Measurements from ENCODE around the gene DIS3L2.
A peak's percentile ranks its signal among the peaks of the same experiment; 100 is the strongest.
"Not testable (repeated sequence)": the region's sequence is repeated elsewhere in the genome, so short reads cannot be mapped to it uniquely, and the experiment has no call there.

DIS3L2 gene

GRCh38 chr2:232097260-232097659 is 135.7 kb downstream of the DIS3L2 start:
- Histone ChIP-seq H3K4me2 (no peak overlapping the region), H3K9me3 (peaks cover 55% of the 10 kb centered on the region), H3K36me3 (peaks cover 36% of the 10 kb centered on the region), H3K27ac (no peak overlapping the region), H3K9ac (no peak overlapping the region), H3K4me3 (no peak overlapping the region), H4K20me1 (no peaks in the 10 kb centered on the region), H3K4me1 (no peaks in the 10 kb centered on the region), H3K27me3 (no peaks in the 10 kb centered on the region)
- TF ChIP-seq Cebpa-rat (IDR thresholded peaks at IDR 0.05): no peak

GRCh38 chr2:232097758-232098157 is 136.2 kb downstream of the DIS3L2 start:
- no peak for TF ChIP-seq Cebpa-rat (IDR thresholded peaks at IDR 0.05)
- peaks cover 36% of the 10 kb centered on the region for H3K36me3 ChIP-seq
- peaks cover 55% of the 10 kb centered on the region for H3K9me3 ChIP-seq
- no peak overlapping the region for H3K27ac ChIP-seq
- no peaks in the 10 kb centered on the region for H3K4me1 ChIP-seq
- H3K4me3 ChIP-seq: no peak overlapping the region
- no peak overlapping the region for H3K9ac ChIP-seq
- H3K4me2 ChIP-seq: no peak overlapping the region
- H4K20me1 ChIP-seq: no peaks in the 10 kb centered on the region
- H3K27me3 ChIP-seq: no peaks in the 10 kb centered on the region

- Histone ChIP-seq H3K36me3 (peaks cover 15% of the 10 kb centered on the region), H3K4me2 (no peak overlapping the region), H3K9ac (no peak overlapping the region), H3K4me1 (no peaks in the 10 kb centered on the region), H3K27ac (no peak overlapping the region), H3K4me3 (no peak overlapping the region), H3K9me3 (peaks cover 23% of the 10 kb centered on the region), H4K20me1 (no peaks in the 10 kb centered on the region), H3K27me3 (no peaks in the 10 kb centered on the region)
- no peak for TF ChIP-seq Cebpa-rat (IDR thresholded peaks at IDR 0.05)
These were observed 140.9 kb downstream of the DIS3L2 start for GRCh38 chr2:232102380-232102779.

- H3K36me3 ChIP-seq: peaks cover 9% of the 10 kb centered on the region; the same call in 1 of the 2 replicates
These were observed 141.7 kb downstream of the DIS3L2 start for GRCh38 chr2:232103140-232103737.

GRCh38 chr2:232104076-232104646 is 142.6 kb downstream of the DIS3L2 start:
- peaks cover 9% of the 10 kb centered on the region; the same call in 1 of the 2 replicates for H3K36me3 ChIP-seq
- peaks cover 7% of the 10 kb centered on the region for H3K9me3 ChIP-seq
- TF ChIP-seq Cebpa-rat (IDR thresholded peaks at IDR 0.05): no peak
- no peak overlapping the region for H3K4me3 ChIP-seq
- no peak overlapping the region for H3K4me2 ChIP-seq
- no peak overlapping the region for H3K9ac ChIP-seq
- H4K20me1 ChIP-seq: no peaks in the 10 kb centered on the region
- no peaks in the 10 kb centered on the region for H3K27me3 ChIP-seq
- no peak overlapping the region for H3K27ac ChIP-seq
- H3K4me1 ChIP-seq: no peaks in the 10 kb centered on the region

More at GRCh38 chr2:232103140-232103737, 141.7 kb downstream of the DIS3L2 start:
- Histone ChIP-seq H3K27ac (no peak overlapping the region), H3K4me1 (no peaks in the 10 kb centered on the region), H4K20me1 (no peaks in the 10 kb centered on the region), H3K27me3 (no peaks in the 10 kb centered on the region), H3K4me2 (no peak overlapping the region), H3K4me3 (no peak overlapping the region), H3K9me3 (peaks cover 15% of the 10 kb centered on the region), H3K9ac (no peak overlapping the region)
- no peak for TF ChIP-seq Cebpa-rat (IDR thresholded peaks at IDR 0.05)

- Histone ChIP-seq H3K9me3 (peaks cover 25% of the 10 kb centered on the region), H3K4me2 (no peak overlapping the region), H3K4me3 (no peak overlapping the region), H3K36me3 (peaks cover 23% of the 10 kb centered on the region; the same call in 1 of the 2 replicates), H3K27me3 (no peaks in the 10 kb centered on the region), H3K9ac (no peak overlapping the region), H4K20me1 (no peaks in the 10 kb centered on the region), H3K4me1 (peaks cover 10% of the 10 kb centered on the region), H3K27ac (no peak overlapping the region)
- TF ChIP-seq Cebpa-rat (IDR thresholded peaks at IDR 0.05): no peak
These were observed 150.0 kb downstream of the DIS3L2 start for GRCh38 chr2:232111551-232111950.

- TF ChIP-seq Cebpa-rat (IDR thresholded peaks at IDR 0.05): no peak
- Histone ChIP-seq H3K27ac (no peak overlapping the region), H3K36me3 (peaks cover 23% of the 10 kb centered on the region; the same call in 1 of the 2 replicates), H4K20me1 (no peaks in the 10 kb centered on the region), H3K9ac (no peak overlapping the region), H3K4me2 (no peak overlapping the region), H3K9me3 (peaks cover 25% of the 10 kb centered on the region), H3K27me3 (no peaks in the 10 kb centered on the region), H3K4me1 (peaks cover 17% of the 10 kb centered on the region), H3K4me3 (no peak overlapping the region)
These were observed 152.3 kb downstream of the DIS3L2 start for GRCh38 chr2:232113821-232114220.

GRCh38 chr2:232115728-232116361 is 154.3 kb downstream of the DIS3L2 start:
- H3K4me2 ChIP-seq, H3K27me3 ChIP-seq, H3K27ac ChIP-seq, H3K4me3 ChIP-seq, H4K20me1 ChIP-seq, H3K9ac ChIP-seq: not testable (repeated sequence)
- peaks cover 17% of the 10 kb centered on the region for H3K4me1 ChIP-seq
- peaks cover 23% of the 10 kb centered on the region; the same call in 1 of the 2 replicates for H3K36me3 ChIP-seq
- peaks cover 25% of the 10 kb centered on the region for H3K9me3 ChIP-seq

- Histone ChIP-seq H3K4me3 (no peak overlapping the region), H3K9ac (no peak overlapping the region), H3K4me1 (peaks cover 17% of the 10 kb centered on the region), H4K20me1 (no peaks in the 10 kb centered on the region), H3K27me3 (no peaks in the 10 kb centered on the region), H3K4me2 (0 out of 2 replicates have a peak overlapping the region, but pooled peaks have one; percentile 17), H3K36me3 (peaks cover 20% of the 10 kb centered on the region; the same call in 1 of the 2 replicates), H3K9me3 (peaks cover 23% of the 10 kb centered on the region), H3K27ac (no peak overlapping the region)
- no peak for TF ChIP-seq Cebpa-rat (IDR thresholded peaks at IDR 0.05)
These were observed 155.3 kb downstream of the DIS3L2 start for GRCh38 chr2:232116852-232117251.

GRCh38 chr2:232117413-232117812 is 155.9 kb downstream of the DIS3L2 start:
- Histone ChIP-seq H3K4me2 (no peak overlapping the region), H3K4me3 (no peak overlapping the region), H3K27ac (no peak overlapping the region), H3K9me3 (peaks cover 18% of the 10 kb centered on the region), H3K27me3 (no peaks in the 10 kb centered on the region), H3K9ac (no peak overlapping the region), H3K4me1 (peaks cover 17% of the 10 kb centered on the region), H4K20me1 (no peaks in the 10 kb centered on the region), H3K36me3 (peaks cover 15% of the 10 kb centered on the region; the same call in 1 of the 2 replicates)
- TF ChIP-seq Cebpa-rat (IDR thresholded peaks at IDR 0.05): no peak

All from BLaER1 (cell line).